HG02970 (cell line): Measurements from ENCODE around the gene HEPN1.

Source experiments
- ATAC-seq: cut with Tn5 transposase; IDR thresholded peaks from one replicate; pipeline ENCODE4 v1.9.1; 2021; ENCODE audit warnings: mild to moderate bottlenecking, moderate library complexity, moderate number of reproducible peaks; ENCODE audit not compliant: unreplicated experiment, low FRiP score

The HEPN1 gene

DNA sequence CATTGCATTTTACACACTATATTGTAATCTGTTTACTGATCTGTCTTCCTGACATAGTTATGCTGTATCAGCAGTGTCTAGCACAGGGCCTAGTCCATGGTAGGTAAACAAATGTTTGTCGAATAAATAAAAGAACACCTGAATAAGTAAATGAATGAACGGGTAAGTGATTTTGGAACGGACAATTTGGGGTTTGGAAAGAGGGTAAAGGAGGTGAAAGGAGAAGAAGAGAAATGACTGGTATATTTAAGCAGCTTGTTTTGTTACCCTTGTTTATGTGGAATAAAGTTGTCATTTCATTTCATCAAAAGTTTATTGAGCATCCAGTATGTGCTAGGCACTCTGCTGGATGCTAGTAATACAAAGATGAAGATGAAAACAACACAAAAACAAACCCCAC, at the start of gene HEPN1:
TSS of gene HEPN1 (plus strand) at position 301 of the 400 bp plus-strand sequence.
- no peak for ATAC-seq

DNA sequence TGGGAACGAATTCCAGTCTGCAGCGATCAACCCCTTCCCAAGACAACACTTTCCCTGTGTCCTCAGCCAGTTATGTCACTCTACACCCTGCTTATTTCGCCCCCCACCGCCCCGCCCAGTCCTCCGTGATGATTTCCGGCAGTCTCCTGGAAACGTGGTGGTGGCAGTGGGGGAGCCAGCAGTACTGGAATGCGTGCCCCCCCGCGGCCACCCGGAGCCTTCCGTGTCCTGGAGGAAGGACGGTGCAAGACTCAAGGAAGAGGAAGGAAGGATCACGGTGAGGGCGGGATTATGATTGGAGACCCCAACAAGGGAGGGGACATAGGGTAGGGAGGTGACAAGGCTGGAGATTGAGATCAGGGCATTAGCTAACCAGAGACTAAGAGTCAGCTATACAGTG, 49.7 kb upstream of the HEPN1 start:
- no peak for ATAC-seq

DNA sequence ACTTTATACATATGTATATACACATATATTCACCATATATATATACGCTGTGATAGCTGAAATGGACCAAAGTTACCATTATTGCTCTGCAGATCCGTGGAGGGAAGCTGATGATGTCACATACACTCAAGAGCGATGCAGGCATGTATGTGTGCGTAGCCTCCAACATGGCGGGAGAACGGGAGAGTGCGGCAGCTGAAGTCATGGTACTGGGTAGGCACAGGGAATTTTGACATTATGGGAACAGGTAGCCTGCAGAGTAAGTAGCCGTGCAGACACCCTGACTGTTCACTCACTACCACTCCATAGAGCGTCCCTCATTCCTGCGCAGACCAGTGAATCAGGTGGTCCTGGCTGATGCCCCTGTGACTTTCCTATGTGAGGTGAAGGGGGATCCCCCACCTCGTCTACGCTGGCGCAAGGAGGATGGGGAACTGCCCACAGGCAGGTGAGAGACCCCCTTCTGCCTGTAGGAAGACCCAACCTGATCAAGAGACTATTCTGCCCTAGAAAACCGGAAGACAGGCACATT, 49.1 kb upstream of the HEPN1 start:
- no peak for ATAC-seq

DNA sequence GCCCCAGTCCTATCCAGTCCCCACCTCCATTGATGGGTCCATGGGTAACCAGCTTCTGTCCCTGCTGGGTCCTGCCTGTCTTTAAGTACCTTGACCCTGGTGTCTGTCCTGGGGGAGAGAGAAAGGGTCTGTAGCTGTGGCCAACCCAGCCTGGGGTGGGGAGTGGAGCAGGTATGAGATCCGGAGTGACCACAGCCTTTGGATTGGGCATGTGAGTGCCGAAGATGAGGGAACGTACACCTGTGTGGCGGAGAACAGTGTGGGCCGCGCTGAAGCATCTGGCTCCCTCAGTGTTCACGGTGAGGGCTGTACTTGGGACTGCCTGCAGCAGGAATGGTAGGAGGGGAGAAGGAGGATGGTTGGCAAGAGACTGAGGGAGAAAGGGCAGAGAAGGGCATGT, 48.6 kb upstream of the HEPN1 start:
- no peak for ATAC-seq

DNA sequence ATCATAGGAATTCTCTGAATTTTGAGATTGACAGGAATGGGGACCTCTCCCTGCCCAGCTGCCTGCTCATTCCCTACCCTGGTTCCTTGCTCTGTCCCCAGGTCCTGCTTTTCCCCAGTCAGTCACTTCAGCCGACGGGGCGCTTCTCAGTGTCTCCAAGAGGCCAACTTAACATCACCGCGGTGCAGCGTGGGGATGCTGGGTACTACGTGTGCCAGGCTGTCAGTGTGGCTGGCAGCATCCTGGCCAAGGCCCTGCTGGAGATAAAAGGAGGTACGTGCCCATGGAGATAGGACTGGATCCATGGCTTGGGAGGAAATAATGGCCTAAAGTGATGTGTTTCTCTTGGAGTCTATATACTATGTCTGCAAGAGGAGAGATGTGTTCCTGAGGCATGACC, 46.8 kb upstream of the HEPN1 start:
- ATAC-seq, result no peak

DNA sequence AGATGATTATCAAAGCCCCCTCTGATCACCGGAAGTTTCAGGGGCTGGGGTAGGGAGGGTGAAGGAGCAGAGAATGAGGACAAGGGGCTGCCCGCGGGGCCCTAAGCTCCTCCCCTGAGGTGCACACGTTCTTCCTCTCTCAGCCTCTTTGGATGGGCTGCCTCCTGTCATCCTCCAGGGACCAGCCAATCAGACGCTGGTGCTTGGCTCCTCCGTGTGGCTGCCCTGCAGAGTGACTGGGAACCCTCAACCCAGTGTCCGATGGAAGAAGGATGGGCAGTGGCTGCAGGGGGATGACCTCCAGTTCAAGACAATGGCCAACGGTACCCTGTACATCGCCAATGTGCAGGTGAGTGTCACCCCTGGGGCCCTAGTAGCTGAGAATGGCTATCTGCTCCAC, 46.3 kb upstream of the HEPN1 start:
- no peak for ATAC-seq

DNA sequence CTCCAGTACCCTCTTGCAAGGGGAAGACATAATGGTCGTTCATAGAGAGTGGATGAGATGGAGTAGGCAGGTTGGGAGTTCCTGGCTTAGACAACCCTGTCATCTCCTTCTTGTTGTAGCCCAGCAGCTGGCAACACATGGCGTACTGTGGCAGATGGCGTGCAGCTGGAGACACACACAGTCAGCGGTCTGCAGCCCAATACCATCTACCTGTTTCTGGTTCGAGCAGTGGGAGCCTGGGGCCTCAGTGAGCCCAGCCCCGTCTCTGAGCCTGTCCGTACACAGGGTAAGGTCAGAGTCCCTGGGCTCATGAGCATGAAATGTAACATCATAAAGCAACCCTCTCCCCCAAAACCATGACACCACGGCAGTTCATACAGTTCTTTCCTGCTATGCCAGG, 45.1 kb upstream of the HEPN1 start:
- ATAC-seq, result no peak

DNA sequence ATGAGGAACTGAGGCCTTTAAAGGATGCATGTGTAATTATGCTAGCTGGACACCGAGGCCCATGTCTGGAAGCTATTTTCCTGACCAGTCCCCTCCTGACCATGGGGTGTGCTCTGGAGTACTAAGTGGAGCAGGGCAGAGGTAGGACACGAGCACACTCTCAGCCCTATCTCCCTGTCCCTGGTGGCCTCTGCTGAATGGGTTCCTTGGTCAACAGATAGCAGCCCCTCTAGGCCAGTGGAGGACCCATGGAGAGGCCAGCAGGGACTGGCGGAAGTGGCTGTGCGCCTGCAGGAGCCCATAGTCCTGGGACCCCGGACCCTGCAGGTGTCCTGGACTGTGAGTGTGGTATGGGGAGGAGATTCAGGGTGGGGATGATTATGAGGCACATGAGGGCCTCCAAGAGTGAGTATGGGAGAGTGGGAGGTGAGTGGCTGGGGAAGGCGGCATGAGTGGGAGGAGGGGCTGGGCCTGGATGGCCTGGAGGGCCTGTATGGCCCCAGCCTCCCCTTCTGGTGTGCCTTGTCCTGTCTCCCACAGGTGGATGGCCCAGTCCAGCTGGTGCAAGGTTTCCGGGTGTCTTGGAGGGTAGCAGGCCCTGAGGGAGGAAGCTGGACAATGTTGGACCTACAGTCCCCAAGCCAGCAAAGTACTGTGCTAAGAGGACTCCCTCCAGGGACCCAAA, 44.3 kb upstream of the HEPN1 start:
- no peak for ATAC-seq

DNA sequence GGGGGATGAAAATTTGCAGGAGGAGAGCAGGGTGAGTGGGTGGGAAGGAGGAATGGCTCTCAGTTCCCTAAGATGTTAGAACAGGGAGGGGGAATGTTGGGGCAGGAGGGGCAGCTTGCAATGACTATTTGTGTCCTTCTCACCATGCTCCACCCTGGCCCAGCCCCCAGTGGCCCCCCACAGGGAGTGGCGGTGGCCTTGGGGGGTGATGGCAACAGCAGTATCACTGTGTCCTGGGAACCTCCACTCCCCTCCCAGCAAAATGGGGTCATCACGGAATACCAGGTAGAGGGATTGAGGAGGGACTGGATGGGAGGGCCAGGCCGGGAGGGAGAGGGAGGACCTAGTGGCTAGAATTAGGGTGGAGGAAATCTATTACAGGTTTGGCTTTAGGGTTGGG, 43.6 kb upstream of the HEPN1 start:
- no peak for ATAC-seq

DNA sequence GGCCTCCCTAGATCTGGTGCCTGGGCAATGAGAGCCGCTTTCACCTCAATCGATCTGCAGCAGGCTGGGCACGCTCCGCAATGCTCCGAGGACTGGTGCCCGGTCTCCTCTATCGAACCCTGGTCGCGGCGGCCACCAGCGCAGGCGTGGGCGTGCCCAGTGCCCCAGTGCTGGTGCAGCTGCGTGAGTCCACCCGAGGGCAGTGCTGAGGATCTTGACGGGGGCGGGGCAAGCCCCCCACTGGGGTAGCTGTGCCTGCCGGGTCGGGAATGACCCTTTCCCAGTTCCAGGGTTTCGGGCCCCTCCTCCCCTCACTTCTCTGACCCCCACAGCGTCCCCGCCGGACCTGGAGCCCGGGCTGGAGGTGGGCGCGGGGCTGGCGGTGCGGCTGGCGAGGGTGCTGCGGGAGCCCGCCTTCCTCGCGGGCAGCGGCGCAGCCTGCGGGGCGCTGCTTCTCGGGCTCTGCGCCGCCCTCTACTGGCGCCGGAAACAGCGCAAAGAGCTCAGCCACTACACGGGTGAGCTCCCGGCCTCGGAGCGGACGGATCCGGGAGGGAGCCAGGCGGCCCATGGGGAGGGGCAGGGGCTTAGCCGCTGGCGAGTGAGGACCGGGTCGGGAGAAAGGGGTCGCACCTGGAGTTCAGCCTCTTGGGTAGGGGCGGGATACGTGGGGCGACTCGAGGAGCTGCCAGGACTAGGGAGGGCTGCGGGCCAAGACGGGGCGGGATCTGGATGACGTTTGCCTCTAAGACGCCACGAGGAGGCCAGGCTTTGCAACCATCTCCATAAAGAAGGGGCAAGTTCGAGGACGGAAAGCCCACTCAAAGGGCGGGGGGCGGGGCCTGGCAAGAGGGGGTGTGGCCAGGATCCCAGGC, 42.9 kb upstream of the HEPN1 start:
- peak; percentile 66 for ATAC-seq

DNA sequence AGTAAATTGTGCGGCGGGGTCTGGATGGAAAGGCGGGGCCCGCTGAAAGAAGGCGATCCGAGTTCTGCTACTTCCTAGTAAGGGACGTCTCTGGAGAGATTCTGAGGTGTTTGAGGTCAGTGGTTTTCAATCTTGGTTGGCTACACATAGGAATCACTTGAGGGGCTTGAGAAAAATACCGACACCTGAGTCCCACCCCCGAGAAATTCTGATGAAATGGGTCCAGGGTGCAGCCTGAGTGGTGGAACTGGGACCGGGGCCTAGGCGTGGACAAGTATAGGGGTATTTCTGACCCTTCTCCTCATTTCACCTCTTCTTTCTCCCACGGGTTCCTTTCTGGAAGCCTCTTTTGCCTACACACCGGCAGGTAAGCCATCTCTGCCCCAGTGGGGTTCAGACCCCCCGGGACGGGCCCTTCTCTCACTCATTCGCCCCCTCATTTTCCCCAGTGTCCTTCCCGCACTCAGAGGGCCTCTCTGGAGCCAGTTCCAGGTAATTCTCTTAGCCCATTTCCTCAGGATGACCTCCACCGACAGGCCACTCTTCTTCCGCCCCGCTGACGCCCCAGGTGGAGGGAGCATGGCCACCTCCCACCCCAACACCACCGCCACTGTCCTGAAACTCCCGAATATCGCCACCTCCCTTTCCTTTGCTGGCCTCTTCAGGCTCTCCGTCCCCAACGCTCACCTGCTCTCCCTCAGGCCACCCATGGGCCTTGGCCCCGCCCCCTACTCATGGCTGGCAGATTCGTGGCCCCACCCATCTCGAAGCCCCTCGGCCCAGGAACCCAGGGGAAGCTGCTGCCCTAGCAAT, 42.0 kb upstream of the HEPN1 start:
- no peak for ATAC-seq

DNA sequence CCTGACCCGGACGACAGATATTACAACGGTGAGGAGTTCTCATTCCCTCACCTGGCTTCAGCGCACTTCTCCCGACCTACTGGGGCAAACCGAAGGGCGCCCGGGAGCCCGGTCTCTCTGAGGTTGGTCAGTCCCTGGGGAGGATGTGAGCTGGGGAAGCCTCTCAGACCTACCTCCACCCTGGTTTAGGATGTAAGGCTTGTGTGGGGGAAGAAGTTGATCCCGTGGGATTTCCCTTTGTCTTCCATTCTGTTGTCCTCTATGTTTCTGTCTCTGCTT, 41.5 kb upstream of the HEPN1 start:
- no peak for ATAC-seq

DNA sequence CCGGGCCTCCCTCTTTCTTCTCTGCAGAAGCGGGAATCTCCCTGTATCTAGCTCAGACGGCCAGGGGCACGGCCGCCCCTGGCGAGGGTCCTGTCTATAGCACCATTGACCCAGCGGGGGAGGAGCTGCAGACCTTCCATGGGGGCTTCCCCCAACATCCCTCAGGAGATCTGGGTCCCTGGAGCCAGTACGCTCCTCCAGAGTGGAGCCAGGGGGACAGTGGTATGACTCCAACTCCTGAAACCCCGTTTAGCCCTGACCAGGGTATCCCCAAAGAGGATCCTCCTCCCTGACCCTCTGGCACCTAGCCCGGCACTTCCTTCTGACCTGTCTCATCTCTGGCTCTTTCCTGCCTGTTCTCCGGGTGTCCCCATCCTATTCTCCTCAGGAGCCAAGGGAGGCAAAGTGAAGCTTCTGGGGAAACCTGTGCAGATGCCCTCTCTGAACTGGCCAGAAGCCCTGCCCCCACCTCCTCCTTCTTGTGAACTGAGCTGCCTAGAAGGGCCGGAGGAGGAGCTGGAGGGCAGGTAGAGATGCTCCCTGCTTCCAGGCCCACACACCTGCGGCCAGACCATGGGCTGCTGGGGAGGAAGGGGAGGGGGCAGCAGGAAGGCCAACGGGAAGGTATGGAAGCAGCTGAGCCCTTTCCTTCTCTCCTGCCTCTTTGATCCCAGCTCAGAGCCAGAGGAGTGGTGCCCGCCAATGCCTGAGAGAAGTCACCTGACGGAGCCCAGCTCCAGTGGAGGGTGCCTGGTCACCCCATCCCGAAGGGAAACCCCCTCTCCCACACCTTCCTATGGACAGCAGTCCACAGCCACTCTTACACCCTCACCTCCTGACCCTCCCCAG, 40.9 kb upstream of the HEPN1 start:
- ATAC-seq, result no peak

DNA sequence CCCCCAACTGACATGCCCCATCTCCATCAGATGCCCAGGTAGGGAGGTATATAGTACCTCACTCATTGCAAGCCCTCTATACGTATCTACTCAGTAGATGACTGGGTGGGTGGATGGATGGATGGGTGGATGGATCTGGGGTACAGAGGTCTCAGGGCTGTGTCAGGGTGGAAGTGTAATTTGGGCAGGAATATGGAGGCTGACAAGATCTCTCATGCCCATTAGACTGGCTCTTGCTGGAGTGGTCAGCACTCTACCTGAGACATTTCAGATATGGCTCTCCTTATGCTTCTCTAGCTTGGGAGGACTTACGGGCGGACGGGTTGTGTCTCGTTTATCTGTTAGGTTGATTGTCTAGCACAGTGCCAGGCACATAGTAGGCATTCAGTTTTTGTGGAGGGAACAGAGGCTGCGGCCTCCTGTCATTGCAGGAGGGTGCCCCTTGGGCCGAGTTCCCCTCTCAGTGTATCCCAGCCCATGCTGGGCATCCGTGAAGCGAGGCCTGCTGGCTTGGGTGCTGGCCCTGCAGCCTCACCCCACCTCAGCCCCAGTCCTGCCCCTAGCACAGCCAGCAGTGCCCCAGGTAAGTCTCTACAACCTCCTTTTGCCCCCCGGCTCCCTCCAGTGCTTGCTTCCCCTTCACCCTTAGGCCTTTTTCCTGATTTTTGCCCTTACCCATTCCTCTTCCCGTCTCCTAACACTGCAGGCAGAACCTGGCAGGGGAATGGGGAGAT, 40.1 kb upstream of the HEPN1 start:
- ATAC-seq, result no peak

DNA sequence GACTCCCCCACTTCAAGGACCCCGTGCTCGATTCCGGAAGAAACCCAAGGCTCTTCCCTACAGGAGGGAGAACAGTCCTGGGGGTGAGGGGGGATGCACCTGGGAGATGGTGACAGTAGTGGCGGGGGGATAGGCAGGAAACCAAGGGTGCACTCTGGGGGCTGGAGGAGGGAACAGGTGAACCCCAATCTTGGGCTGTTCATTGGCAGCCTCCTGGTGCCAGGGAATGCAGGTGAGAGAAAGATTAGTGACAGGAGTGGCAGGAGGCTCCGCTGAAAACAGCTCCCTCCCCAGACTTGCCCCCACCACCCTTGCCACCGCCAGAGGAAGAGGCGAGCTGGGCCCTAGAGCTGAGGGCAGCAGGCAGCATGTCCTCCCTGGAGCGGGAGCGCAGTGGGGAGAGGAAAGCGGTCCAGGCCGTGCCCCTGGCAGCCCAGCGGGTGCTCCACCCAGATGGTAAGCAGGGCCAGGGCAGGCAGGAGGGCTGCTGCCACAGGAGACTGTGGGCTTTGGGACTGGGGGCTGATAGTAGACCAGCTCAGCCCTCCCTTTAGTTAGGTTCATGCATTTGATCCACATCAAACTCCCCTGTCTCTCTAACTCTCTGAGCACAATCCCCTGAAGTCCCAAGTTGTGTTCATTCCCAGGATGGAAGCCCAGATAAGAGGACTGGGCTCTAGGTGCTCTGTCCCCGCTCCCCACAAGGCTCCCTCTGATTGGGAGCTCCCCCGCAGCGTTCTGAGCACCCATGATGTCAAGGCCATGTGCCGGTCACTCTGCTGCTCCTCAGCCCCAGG, 39.4 kb upstream of the HEPN1 start:
- no peak for ATAC-seq

DNA sequence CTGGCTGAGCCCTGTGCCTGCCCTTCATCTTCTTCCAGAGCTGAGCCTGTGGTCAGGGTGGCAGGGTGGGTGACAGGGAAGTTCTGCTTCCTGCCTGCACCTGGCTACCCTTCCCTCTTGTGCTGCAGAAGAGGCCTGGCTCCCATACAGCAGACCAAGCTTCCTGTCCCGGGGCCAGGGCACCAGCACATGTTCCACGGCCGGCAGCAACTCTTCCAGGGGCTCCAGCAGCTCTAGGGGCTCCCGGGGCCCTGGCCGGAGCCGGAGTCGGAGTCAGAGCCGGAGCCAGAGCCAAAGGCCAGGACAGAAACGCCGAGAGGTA, 38.8 kb upstream of the HEPN1 start:
- ATAC-seq, result no peak

DNA sequence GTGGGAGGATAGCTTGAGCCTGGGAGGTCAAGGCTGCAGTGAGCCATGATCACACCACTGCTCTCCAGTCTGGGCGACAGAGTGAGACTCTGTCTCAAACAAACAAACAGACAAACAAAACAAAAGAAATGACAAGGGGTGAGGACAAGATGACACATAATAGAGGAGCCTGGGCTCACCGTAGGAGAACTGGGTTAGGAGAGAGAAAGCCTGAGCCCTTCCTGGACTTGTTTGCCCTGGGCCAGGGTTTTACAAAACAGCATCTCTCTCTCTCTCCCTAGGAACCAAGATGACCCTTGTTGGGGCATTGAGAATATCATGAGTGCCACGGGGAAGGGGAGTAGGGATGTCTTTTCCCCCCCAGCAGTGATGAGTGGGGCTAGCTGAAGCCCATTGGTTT, 38.1 kb upstream of the HEPN1 start:
- no peak for ATAC-seq

DNA sequence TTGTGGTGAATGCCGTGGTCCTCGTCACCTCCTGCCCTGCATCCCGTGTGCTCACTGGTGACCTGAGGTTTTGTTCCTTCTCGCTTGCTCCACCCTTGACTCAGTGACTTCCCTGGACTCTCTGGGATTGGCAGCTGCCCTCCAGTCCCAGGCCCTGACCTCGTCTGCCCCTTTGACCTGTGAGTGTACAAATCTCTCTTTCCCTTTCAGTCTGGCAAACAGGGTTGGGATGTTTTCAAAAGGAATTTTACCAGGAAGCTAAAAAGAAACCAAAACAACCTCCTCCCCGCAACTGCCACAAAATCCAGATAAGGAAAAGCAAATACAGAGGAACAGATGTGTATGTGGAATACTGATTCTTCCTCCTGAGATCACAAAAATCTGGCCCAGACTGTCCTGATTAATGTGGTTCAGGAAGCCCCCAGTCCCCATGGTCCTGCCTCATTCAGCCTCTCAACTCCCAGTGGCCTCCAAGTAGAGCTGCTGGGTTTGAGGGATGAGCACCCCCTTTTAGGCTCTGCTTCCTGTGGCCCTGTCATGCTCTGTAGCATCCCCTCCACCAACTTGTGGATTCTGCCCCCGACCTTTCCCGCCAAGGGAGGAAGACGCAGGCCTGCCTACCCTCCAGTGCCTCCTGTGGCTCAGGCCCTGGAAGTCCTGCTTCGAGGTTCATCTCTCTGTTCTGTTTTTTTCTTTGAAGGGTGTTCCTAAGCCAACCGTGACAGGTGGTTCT, 36.5 kb upstream of the HEPN1 start:
- ATAC-seq, result no peak
